ENCODE measurements around the gene OPN1SW.

OPN1SW gene

DNA sequence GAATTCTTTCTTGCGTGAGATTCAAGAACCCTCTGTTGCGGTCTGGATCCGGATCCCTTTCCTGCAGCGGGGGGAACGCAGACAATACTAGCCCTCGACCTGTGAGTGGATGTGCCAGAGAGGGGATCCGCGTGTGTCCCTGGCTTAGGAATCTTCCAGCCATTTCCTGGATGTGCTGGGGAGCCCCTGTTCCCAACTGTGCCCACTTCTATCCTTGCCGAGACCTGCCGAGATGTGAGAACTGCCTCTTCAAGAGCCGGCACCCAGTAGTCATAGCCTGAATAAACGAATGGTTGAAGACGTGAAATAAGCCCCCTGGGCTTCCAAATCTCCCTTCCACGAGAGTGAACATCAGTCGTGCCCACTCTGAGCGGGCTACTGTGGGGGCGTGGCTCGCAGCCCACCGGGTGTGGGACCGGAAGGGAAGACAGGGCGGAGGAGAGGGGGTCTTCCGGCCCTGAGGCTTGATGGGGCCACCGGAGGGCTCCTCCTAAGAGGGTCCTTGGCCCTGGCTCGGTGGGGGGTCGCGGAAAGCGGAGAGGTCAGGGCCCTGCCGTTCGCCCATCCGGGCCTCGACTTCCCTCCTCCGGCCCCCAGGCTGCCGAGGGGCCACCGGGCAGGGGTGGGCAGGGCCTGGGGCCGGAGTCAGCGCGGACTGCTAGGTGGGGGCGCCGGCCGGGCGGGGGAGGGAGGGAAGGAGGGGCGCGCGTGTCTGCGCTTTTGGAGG, 14.9 kb upstream of the OPN1SW start:
- in situ Hi-C loops (cut with HindIII; ENCODE audit: low pct_unique_long_range_greater_than_20kb, low sequenced_read_pairs) = no loop called here
- no peak for DNase-seq (ENCODE audit: low read depth in 1 of 2, low spot score in 1 of 2)

DNA sequence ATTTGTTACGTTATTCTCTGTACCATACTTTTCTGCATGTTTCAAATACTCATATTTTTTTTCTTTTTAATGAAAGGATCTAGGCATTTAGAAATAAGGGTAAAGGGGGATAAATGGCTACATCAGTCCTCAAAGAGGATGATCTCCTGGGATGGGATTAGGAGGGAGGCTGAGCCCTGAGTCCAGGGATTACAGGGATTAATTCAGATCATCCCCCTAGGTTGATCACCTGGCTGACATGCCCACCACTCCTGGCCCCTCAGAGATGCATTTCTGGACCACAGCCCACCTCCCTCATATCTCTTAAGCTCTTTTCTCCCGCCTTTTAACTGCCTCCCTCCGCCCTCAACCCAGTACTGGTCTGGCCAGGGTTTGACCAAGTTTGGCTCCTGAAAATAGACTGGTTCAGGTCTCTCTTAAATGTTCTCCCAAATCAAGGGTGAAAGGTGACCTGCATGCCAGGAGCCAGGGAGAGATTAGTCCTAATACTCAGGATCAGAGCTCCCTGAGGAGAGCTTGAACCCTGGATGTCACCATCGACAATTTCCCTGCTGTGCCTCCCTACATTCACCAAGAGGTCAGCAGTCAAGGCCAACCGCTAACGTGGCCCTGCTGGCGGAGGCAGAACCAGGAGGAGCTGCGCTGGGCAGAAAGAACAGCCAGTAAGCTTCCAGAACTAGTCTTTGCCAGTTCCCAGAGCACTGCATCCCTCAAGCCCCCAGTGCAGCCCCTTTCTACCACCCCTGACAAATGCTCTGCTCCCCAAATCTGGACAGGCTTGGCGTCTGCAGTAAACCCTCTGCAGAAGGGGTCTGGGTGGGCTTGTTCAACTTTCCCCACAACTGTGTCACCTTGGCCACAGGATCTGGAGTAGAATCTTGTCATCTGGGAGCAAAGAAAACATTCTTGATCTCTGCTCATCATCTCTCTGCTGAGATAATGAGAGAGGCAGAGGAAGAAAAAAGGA, 13.1 kb upstream of the OPN1SW start:
- no peak for DNase-seq (ENCODE audit: low read depth in 1 of 2, low spot score in 1 of 2)
- no peak for TF ChIP-seq JUND (IDR thresholded peaks at IDR 0.05; ENCODE audit: low read depth)
- in situ Hi-C loops (cut with HindIII; ENCODE audit: low pct_unique_long_range_greater_than_20kb, low sequenced_read_pairs) = no loop called here

More for the DNA sequence above, 14.9 kb upstream of the OPN1SW start:
- TF ChIP-seq JUND (IDR thresholded peaks at IDR 0.05; ENCODE audit: low read depth) = no peak

DNA sequence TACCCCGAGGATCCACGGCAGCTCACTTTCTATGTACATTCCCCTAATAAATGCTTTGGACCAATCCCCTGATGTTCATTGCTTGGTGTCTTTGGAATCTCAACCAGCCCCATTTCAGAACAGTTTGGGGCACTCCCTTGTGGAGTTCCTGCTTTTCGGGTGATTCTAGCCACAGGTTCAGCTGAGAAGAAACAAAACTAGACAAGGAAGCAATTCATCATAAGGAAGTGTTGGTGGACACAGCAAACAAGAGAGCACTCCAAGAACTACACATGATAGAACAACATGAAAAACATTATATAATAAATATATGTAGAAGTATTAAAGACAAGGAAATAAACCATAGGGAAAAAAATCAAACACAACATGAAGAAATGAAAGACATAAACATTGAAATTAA, 10.1 kb upstream of the OPN1SW start:
- in situ Hi-C loops (cut with HindIII; ENCODE audit: low pct_unique_long_range_greater_than_20kb, low sequenced_read_pairs) = no loop called here
- DNase-seq (ENCODE audit: low read depth in 1 of 2, low spot score in 1 of 2) = no peak
- no peak for TF ChIP-seq JUND (IDR thresholded peaks at IDR 0.05; ENCODE audit: low read depth)

DNA sequence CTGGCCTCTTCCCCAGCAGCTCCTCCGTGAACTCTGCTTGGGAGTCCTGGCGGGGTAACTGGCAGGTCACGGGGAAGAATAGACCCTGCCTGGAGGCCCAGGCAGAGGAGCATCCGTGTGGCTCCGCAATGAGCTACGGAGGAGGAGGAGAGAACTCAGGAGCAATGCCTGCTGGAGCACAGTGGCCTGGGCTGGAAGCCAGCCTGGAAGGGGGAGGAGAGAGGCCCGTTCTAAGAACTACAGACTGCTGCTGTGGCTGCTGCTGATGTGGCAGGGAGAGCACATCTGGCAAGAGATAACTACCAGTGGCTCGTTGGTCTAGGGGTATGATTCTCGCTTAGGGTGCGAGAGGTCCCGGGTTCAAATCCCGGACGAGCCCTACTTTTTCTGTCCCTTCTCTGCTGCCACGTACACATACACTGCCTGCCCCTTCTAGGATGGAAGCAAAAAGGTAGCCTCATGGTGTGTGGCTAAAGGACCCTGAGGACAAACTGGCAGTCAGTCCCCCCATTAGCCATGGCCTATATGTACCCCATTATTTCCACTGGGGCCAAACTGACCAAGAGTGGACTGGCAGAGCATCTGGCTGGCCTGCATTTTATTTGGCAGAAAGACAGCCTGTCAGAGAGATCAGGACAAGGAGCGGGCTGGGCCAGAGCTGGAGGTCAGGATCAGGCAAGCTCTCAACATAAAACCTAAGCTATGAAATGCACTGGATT, 7.7 kb upstream of the OPN1SW start:
- TF ChIP-seq JUND (IDR thresholded peaks at IDR 0.05; ENCODE audit: low read depth) = no peak
- no peak for DNase-seq (ENCODE audit: low read depth in 1 of 2, low spot score in 1 of 2)
- in situ Hi-C loops (cut with HindIII; ENCODE audit: low pct_unique_long_range_greater_than_20kb, low sequenced_read_pairs) = no loop called here

DNA sequence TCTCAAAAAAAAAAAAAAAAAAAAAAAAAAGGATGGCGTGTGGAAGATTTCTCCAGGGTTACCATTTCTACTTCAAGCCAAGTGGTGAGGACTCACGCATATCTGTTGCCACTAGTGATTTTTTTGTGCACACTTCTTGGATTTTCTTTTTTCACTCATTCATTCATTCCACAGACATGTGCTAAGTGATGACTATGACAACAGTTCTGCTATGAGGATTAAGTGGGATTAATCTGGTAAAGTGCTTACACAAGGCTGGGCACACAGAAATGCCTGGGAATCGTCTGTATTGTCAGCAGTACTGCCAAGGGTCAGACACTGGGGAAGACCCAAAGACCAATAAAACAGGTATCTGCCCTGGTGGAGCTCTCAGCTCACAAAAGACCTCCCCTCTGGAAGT, 6.3 kb upstream of the OPN1SW start:
- DNase-seq (ENCODE audit: low read depth in 1 of 2, low spot score in 1 of 2) = no peak

DNA sequence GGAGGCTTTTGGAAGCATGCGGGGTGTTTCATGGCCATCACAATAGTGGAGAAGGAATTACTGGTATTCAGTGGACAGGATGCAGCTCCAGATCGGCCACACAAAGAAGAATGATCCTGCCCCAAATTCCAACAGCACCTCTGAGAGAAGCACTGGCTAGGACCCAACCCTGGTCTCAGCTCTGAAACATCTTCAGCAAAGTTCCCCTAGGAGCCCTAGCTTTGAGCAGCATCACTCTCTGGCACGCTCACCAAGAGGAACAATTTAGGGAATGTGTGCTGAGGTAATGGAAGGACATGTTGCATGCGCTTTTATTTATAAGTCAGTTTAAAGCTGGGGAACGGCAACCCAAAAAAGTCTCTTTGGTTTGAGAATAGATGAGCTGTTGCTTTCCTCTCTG, 5.5 kb upstream of the OPN1SW start:
- in situ Hi-C loops (cut with HindIII; ENCODE audit: low pct_unique_long_range_greater_than_20kb, low sequenced_read_pairs) = no loop called here
- DNase-seq (ENCODE audit: low read depth in 1 of 2, low spot score in 1 of 2) = no peak
- TF ChIP-seq JUND (IDR thresholded peaks at IDR 0.05; ENCODE audit: low read depth) = no peak

More for the DNA sequence above, 6.3 kb upstream of the OPN1SW start:
- in situ Hi-C loops (cut with HindIII; ENCODE audit: low pct_unique_long_range_greater_than_20kb, low sequenced_read_pairs) = no loop called here
- no peak for TF ChIP-seq JUND (IDR thresholded peaks at IDR 0.05; ENCODE audit: low read depth)

DNA sequence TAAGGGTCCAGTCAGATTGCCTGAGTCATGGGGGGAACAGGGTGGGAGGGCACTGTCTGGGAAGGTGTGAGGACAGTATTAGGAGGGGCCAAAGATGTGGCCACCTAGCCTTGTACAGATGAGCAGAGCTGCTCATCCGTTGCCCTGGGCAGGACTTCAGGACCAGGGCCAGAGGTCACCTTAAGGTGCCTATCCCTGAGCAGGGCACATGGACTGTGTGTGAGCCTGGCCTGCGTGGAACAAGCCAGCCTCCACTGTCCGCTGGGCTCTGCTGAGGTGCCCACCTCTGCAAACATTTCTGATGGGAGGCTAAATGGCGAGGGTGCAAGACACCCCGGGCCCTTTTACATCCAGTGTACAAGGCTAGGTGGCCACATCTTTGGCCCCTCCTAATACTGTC, 3.4 kb upstream of the OPN1SW start:
- no peak for DNase-seq (ENCODE audit: low read depth in 1 of 2, low spot score in 1 of 2)
- in situ Hi-C loops (cut with HindIII; ENCODE audit: low pct_unique_long_range_greater_than_20kb, low sequenced_read_pairs) = no loop called here
- no peak for TF ChIP-seq JUND (IDR thresholded peaks at IDR 0.05; ENCODE audit: low read depth)

DNA sequence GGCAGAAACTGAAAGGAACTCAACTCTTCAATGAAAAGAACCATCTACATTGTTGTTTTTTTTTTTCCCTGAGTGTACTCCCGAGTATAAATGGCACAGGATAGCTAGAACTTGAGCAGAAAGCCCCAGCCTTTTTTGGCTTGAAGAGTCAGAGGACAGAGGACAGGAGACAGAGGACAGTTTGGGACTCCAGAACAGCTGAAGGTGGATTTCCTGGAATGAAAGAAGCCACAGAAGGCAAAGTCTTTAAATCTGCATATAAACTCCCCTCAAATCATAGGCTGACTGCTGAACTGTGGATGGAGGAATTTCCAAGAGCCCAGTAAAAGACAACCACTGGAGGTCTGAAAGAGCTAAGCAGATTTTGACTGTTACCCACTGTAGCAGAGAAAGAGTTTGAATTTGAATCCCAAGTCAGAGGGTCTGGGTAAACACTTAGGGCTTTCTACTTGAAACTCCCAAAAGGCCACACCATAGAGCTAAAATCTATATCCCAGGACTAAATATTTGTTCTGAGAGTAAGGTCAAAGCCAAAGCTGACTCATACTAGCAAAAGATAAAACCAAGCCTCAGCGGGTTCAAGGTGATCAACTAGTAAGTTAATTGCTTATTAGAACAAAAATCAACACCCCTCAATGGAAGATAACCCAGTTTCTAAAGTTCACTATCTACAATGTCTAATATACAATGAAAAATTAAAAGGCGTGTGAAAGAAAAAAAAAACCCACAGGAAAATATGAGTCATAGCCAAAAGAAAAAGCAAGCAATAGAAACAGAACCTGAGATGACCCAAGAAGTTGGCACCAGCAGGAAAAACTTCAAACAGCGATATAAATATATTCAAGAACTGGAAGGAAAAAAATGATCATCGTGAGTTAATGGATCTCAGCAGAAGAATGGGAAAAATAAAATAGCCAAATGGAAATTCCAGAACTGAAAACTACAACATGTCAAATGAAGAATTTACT, 1.8 kb upstream of the OPN1SW start:
- no peak for TF ChIP-seq JUND (IDR thresholded peaks at IDR 0.05; ENCODE audit: low read depth)
- in situ Hi-C loops (cut with HindIII; ENCODE audit: low pct_unique_long_range_greater_than_20kb, low sequenced_read_pairs) = no loop called here
- no peak for DNase-seq (ENCODE audit: low read depth in 1 of 2, low spot score in 1 of 2)

DNA sequence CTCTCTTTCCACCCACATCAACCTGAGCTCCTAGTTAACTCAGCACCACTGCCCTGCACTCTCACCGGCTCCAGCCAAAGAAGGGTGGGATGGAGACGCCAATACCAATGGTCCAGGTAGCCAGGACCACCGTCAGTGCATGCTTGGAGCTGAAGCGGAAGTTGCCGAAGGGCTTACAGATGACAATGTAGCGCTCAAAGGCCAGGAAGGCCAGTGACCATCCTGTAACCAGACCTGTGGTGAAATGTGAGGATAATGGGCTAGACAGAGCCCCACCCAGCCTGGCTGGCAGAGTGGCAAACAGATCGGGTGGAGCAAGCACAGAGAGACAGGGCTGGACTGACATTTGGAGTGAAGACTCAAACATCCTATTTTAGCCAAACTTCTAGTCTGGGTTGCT, 673 bp downstream of the OPN1SW start:
- DNase-seq (ENCODE audit: low read depth in 1 of 2, low spot score in 1 of 2) = no peak
- in situ Hi-C loops (cut with HindIII; ENCODE audit: low pct_unique_long_range_greater_than_20kb, low sequenced_read_pairs) = no loop called here
- no peak for TF ChIP-seq JUND (IDR thresholded peaks at IDR 0.05; ENCODE audit: low read depth)

DNA sequence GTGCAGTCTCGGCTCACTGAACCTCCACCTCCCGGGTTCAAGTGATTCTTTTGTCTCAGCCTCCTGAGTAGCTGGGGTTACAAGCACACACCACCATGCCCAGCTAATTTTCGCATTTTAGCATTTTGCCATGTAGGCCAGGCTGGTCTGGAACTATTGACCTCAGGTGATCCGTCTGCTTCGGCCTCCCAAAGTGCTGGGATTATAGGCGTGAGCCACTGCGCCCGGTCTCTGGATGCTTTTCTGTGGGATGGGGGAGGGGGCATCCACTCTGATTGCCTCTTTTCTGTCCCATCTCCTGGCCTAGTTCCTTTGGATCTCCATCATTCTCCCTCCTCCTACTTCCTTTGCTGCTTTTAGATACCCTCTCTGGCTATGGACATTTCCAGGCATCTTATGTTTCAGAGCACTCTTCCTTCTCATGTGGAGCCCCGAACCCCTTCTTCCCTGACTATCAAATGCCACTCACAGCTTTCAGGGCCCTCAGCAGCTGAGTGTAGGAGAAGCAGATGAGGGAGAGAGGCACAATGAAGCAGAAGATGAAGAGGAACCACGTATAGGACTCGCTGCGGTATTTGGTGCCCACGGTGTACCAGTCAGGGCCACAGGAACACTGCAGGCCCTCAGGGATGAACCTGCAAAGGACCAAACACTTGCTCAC, 1.4 kb downstream of the OPN1SW start:
- no peak for TF ChIP-seq JUND (IDR thresholded peaks at IDR 0.05; ENCODE audit: low read depth)
- in situ Hi-C loops (cut with HindIII; ENCODE audit: low pct_unique_long_range_greater_than_20kb, low sequenced_read_pairs) = no loop called here
- no peak for DNase-seq (ENCODE audit: low read depth in 1 of 2, low spot score in 1 of 2)

DNA sequence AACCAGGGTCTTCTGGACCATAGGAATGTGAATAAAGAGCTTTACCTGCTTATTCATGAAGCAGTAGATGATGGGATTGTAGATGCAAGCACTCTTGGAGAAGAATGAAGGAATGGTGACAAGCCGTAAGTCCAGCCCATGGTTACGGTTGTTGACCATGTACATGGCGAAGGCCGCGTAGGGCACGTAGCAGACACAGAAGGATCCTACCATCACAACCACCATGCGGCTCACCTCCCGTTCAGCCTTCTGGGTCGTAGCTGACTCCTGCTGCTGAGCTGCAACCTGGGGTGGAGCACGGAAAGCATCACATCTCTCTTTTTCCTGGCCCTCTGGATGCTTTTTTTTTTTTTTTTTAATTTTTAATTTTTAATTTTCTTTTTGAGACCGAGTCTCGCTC, 2.0 kb downstream of the OPN1SW start:
- in situ Hi-C loops (cut with HindIII; ENCODE audit: low pct_unique_long_range_greater_than_20kb, low sequenced_read_pairs) = no loop called here
- TF ChIP-seq JUND (IDR thresholded peaks at IDR 0.05; ENCODE audit: low read depth) = no peak
- DNase-seq (ENCODE audit: low read depth in 1 of 2, low spot score in 1 of 2) = no peak
